ENCODE measurements around the gene CLEC11A. TPM values are rescaled to one million over a fixed set of nuclear protein-coding genes. Genes with fewer than 3 reads are reported as not detected.

The CLEC11A gene
- total RNA-seq, 2 experiments from 2014 or later = 2.0 to 4.5 TPM

- no peak for DNase-seq (ENCODE audit: low spot score)
- H4K20me1 ChIP-seq (ENCODE audit: insufficient read depth, low read length) = no peaks in the 10 kb centered on the region
- ChIA-PET POLR2A (interaction anchor here (0.7 to 1.4 kb wide), 2 partner anchors 12 to 82 kb away, joined by 4 to 10 read pairs; no protein-coding TSS in a partner anchor), CTCF (ENCODE audit: unreplicated experiment) (no interaction called here)
- H3K4me2 ChIP-seq (ENCODE audit: low read length) = peak overlapping the region; percentile 84
- intact Hi-C loops (cut with micrococcal nuclease; ENCODE audit: unreplicated experiment) = loop anchor here (2.0 kb wide), 1 partner anchor 67 kb away; no protein-coding TSS in a partner anchor
- H3K9me2 ChIP-seq (ENCODE audit: insufficient read depth, low read length) = no peaks in the 10 kb centered on the region
- H3K9me3 ChIP-seq (ENCODE audit: low read length) = no peaks in the 10 kb centered on the region
- peak overlapping the region; percentile 45; the same call in 1 of the 2 replicates for H2AFZ ChIP-seq (ENCODE audit: low read length)
- no peak overlapping the region for H3K27ac ChIP-seq (ENCODE audit: low read depth, low read length, poor library complexity, severe bottlenecking)
- no TSS peak for BruUV-seq (replicated peaks)
- no peaks in the 10 kb centered on the region for H3K79me2 ChIP-seq (ENCODE audit: insufficient read depth, low read depth, low read length)
- TF ChIP-seq, protein P1, sequence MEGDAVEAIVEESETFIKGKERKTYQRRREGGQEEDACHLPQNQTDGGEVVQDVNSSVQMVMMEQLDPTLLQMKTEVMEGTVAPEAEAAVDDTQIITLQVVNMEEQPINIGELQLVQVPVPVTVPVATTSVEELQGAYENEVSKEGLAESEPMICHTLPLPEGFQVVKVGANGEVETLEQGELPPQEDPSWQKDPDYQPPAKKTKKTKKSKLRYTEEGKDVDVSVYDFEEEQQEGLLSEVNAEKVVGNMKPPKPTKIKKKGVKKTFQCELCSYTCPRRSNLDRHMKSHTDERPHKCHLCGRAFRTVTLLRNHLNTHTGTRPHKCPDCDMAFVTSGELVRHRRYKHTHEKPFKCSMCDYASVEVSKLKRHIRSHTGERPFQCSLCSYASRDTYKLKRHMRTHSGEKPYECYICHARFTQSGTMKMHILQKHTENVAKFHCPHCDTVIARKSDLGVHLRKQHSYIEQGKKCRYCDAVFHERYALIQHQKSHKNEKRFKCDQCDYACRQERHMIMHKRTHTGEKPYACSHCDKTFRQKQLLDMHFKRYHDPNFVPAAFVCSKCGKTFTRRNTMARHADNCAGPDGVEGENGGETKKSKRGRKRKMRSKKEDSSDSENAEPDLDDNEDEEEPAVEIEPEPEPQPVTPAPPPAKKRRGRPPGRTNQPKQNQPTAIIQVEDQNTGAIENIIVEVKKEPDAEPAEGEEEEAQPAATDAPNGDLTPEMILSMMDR (conservative IDR thresholded peaks at IDR 0.05; ENCODE audit: low read length) = no peak
- no peak for TF ChIP-seq EZH2phosphoT487 (IDR thresholded peaks at IDR 0.05; ENCODE audit: borderline replicate concordance, low read depth, low read length)
- H3K4me3 ChIP-seq (ENCODE audit: low read depth, low read length, poor library complexity, severe bottlenecking) = peak overlapping the region; percentile 76
- peaks cover 16% of the 10 kb centered on the region for H3K4me1 ChIP-seq (ENCODE audit: insufficient read depth, low read length, poor library complexity, severe bottlenecking)
- no peaks in the 10 kb centered on the region for H3K36me3 ChIP-seq (ENCODE audit: insufficient read depth, low read length)
These were observed 2.2 kb downstream of the CLEC11A start for GRCh38 chr19:50725218-50725910.

DNA sequence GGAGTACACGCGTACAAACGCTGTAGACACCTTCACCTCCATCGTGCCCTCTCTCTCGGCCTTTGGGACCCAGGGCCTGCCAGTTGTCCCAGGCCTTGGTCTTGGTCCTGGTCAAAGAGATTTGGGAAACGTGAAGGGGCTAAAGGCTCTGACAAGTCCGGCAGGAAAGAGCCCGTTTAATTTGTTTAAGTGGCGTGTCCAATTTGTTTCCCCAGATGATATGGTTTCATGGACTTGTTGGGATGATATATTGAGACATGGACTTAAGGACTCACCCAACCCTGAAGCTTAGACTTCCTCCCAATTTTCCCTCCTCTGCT is 2.7 kb downstream of the CLEC11A start:
- Histone ChIP-seq H3K4me1 (ENCODE audit: insufficient read depth, low read length, poor library complexity, severe bottlenecking) (peaks cover 11% of the 10 kb centered on the region), H2AFZ (ENCODE audit: low read length) (no peak overlapping the region), H3K27ac (ENCODE audit: low read depth, low read length, poor library complexity, severe bottlenecking) (no peak overlapping the region), H3K9me3 (ENCODE audit: low read length) (no peaks in the 10 kb centered on the region), H3K4me2 (ENCODE audit: low read length) (peak overlapping the region; percentile 84), H3K9me2 (ENCODE audit: insufficient read depth, low read length) (no peaks in the 10 kb centered on the region), H3K79me2 (ENCODE audit: insufficient read depth, low read depth, low read length) (no peaks in the 10 kb centered on the region), H4K20me1 (ENCODE audit: insufficient read depth, low read length) (no peaks in the 10 kb centered on the region), H3K4me3 (ENCODE audit: low read depth, low read length, poor library complexity, severe bottlenecking) (peak overlapping the region; percentile 76), H3K36me3 (ENCODE audit: insufficient read depth, low read length) (no peaks in the 10 kb centered on the region)
- TSS peak; percentile 81 for BruUV-seq (replicated peaks)
- ChIA-PET CTCF (ENCODE audit: unreplicated experiment) (no interaction called here), POLR2A (no interaction called here)
- intact Hi-C loops (cut with micrococcal nuclease; ENCODE audit: unreplicated experiment) = loop anchor here (2.0 kb wide), 1 partner anchor 67 kb away; no protein-coding TSS in a partner anchor
- no peak for DNase-seq (ENCODE audit: low spot score)
- TF ChIP-seq EZH2phosphoT487 (IDR thresholded peaks at IDR 0.05; ENCODE audit: borderline replicate concordance, low read depth, low read length) = no peak
- TF ChIP-seq, protein P1 (conservative IDR thresholded peaks at IDR 0.05; ENCODE audit: low read length) = no peak

DNA sequence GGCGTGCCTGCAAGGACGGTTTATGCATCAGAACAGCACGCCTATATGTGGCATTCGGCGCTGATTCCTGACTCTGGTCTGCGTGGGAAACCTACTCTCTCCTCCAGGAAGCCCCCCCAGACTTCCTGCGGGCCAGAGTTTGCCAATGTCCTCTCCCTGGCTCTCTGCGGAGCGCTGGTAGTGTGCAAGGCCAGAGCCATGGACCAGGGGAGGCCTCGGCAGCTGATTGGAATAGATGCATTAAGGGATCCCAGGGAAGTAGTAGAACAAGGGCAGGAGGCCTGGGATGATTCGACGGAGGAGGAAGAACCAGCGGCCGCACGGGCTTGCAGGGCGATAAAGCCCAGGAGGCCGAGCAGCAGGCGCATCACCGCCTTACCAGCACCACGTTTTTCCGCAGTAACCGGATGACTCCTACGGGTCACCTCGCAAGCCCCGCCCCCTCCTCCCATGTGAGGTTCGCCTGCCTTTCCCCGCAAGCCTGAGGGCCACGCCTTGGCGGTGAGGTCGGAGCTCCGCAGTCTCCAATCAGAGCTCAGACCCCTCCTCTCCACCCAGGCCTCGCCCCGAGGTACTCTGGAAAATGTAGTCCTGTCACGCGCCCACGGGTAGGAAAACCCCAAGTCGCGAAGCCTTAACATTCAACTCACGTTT is 5.0 kb downstream of the CLEC11A start:
- no peaks in the 10 kb centered on the region for H3K36me3 ChIP-seq (ENCODE audit: insufficient read depth, low read length)
- no peak overlapping the region for H3K4me3 ChIP-seq (ENCODE audit: low read depth, low read length, poor library complexity, severe bottlenecking)
- POLR2A ChIA-PET = no interaction called here
- H3K9me2 ChIP-seq (ENCODE audit: insufficient read depth, low read length) = no peaks in the 10 kb centered on the region
- CTCF ChIA-PET (ENCODE audit: unreplicated experiment) = no interaction called here
- no peaks in the 10 kb centered on the region for H4K20me1 ChIP-seq (ENCODE audit: insufficient read depth, low read length)
- no peak for DNase-seq (ENCODE audit: low spot score)
- H3K27ac ChIP-seq (ENCODE audit: low read depth, low read length, poor library complexity, severe bottlenecking) = no peak overlapping the region
- H3K4me2 ChIP-seq (ENCODE audit: low read length) = no peak overlapping the region
- TF ChIP-seq, protein P1 (conservative IDR thresholded peaks at IDR 0.05; ENCODE audit: low read length) = no peak
- no peak for TF ChIP-seq EZH2phosphoT487 (IDR thresholded peaks at IDR 0.05; ENCODE audit: borderline replicate concordance, low read depth, low read length)
- H3K79me2 ChIP-seq (ENCODE audit: insufficient read depth, low read depth, low read length) = no peaks in the 10 kb centered on the region
- no TSS peak for BruUV-seq (replicated peaks)
- no peaks in the 10 kb centered on the region for H3K9me3 ChIP-seq (ENCODE audit: low read length)
- no peak overlapping the region for H2AFZ ChIP-seq (ENCODE audit: low read length)
- intact Hi-C loops (cut with micrococcal nuclease; ENCODE audit: unreplicated experiment) = no loop called here
- H3K4me1 ChIP-seq (ENCODE audit: insufficient read depth, low read length, poor library complexity, severe bottlenecking) = peaks cover 11% of the 10 kb centered on the region

Data from OCI-LY7 (cell line).